NCI-H524 (cell line): ENCODE measurements around the gene EEF1A1.

ENCODE experiments used
- DNase-seq, 2 experiments: peaks; one replicate each; lab custom pipeline; 2025; lab: John Stamatoyannopoulos, UW

EEF1A1 gene

DNA sequence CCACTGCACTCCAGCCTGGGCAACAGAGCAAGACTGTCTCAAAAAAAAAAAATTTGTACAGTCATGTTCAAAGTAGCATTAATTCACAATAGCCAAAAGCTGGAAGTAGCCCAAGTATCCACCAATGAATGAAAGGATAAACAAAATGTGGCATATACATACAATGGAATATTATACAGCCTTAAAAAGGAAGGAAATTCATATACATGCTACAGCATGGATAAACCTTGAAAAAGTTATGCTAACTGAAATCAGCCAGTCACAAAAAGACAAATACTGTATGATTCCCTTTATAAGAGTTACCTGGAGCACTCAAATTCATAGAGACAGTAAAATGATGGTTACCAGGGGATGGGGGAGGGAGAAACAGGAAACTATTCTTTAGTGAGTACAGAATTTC is 15.7 kb downstream of the EEF1A1 start:
- no peak for DNase-seq

DNA sequence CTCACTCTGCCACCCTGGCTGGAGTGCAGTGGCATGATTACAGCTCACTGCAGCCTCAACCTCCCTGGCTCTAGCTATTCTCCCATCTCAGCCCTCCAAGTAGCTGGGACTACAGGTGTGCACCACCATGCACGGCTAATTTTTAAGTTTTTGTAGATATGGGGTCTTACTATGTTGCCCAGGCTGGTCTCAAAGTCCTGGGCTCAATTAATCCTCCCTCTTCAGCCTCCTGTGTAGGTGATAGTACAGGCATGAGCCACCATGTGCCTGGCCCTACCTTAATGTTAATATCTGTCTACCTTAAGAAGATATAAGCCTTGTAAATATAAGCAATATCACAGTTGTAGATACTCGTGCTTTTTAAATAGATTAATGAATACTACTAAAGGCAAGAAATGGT is 16.7 kb downstream of the EEF1A1 start:
- no peak for DNase-seq

DNA sequence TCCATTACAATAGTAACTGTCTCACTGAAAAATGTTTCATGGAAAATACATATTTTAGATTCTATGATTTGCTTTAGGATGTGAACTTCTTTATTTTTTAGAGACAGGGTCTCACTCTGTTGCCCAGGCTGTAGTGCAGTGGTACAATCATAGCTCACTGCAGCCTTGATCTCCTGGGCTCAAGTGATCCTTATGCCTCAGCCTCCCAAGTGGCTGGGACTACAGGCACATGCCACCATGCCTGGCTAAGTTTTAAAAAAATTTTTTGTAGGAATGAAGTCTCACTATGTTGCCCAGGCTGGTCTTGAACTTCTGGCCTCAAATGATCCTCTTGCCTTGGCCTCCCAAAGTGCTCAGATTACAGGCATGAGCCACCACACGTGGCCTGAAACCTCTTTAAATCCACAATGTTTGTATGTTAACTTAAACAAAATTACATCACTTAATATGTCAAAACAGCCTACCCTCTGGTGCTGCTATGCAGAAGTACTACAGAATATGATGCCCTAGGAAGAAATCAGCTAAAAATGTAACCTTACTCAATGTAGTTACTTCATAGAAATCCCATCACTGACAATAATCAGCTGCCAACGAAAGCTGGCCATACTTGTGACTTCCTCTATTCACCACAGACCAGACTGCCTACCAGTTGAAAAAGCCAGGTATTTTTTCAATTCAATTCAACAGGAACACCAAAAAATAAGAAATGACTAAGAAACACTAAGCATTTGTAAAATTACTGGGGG is 17.6 kb downstream of the EEF1A1 start:
- no peak for DNase-seq

DNA sequence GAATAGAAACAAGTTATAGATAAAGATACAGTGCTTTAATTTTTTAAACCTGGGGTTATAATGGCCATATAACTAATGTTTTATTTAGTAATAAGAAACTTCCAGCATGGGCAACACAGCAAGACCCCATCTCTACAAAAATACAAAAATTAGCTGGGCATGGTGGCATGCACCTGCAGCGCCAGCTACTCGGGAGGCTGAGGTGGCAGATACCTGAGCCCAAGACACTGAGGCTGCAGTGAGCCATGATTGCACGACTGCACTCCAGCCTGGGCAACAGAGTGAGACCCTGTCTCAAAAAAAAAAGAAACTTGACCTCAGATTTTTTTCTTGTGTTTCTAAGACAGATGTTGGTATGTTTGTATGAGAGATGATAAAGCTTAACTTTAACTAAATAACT is 22.9 kb downstream of the EEF1A1 start:
- no peak for DNase-seq

DNA sequence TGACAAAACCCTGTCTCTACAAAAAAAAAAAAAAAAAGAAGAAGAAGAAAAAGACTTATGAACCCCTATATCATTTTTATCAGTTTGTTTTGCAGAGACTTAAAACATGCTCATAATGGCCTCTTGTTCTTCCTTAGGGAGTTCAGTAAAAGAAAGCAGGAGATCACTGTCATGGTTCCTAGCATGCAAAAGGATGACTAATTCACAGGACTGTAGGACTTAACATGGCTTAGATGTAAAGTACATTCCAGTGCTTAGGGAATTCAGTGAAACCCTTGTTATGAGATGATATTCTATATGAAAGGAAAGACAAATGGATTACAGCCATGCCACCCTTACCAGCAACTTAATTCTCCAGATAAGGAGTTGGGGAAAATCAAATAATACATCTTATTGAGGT is 29.5 kb downstream of the EEF1A1 start:
- DNase-seq: no peak

DNA sequence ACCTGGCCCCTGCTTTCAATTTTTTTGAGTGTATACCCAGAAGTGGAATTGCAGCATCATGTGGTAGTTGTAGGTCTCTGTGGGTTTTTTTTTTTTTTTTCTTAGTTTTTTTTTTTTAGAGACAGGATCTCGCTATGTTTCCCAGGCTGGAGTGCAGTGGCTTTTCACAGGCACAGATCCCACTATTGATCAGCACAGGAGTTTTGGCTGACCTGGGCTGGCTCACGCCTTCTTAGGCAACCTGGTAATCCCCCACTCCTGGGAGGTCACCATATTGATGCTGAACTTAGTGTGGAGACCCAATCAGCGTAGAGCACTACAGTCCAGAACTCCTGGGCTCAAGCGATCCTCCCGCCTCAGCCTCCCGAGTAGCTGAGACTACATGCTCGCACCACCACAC is 33.4 kb downstream of the EEF1A1 start:
- no peak for DNase-seq

DNA sequence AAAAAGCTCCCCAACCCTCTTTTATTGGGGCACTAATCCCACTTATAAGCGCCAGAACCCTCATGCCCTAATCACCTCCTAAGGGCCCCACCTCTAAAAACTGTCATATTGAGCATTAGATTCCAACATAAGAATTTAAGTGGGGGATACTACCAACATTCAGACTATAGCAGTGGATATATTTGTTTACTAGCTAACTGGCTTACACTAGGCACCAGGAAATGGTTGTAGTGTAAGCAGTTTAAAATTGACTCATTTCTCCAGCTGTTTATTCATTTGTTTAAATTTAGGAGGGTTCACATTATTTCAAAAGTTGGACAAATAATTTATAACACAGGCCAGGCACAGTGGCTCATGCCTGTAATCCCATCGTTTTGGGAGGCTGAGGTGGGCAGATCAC is 36.4 kb downstream of the EEF1A1 start:
- DNase-seq: no peak

DNA sequence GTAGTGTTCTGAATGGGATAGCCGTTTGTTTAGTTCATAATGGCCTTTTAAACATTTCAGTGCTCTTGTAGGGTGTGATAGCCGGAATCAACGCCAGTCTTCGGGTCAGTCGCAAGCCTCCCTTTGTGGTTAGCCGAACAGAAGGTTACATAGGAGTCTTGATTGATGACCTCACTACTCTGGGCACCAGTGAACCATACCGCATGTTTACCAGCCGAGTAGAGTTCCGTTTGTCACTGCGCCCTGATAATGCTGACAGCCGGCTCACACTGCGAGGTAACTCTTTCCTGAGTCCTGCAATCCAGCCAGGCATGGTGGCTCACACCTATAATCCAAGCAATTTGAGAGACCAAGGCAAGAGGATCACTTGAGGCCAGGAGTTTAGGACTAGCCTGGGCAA is 38.9 kb downstream of the EEF1A1 start:
- no peak for DNase-seq

DNA sequence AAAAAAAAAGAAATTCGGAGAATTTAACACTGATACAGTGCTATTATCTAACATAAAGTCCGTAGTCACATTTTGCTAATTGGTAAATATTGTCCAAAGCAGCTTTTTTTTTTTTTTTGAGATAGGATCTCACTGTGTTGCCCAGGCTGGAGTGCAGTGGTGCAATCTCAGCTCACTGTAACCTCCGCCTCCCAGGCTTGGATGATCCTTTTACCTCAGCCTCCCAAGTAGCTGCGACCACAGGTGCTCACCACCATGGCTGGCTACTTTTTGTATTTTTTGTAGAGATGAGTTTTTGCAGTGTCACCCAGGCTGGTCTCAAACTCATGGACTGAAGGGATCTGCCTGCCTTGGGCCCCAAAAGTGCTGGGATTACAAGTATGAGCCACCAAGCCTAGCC is 43.4 kb downstream of the EEF1A1 start:
- no peak for DNase-seq

DNA sequence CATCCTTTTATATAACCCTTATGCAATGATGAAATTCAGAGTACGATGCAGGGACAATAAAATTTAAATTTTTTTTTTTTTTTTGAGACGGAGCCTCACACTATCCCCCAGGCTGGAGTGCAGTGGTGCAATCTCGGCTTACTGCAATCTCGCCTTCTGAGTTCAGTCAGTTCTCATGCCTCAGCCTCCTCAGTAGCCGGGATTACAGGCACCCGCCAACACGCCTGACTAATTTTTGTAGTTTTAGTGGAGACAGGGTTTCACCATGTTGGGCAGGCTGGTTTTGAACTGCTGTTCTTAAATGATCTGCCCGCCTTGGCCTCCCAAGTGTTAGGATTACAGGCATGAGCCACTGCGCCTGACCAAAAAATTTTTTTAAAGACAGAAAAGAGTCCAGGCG is 44.1 kb downstream of the EEF1A1 start:
- DNase-seq: no peak

DNA sequence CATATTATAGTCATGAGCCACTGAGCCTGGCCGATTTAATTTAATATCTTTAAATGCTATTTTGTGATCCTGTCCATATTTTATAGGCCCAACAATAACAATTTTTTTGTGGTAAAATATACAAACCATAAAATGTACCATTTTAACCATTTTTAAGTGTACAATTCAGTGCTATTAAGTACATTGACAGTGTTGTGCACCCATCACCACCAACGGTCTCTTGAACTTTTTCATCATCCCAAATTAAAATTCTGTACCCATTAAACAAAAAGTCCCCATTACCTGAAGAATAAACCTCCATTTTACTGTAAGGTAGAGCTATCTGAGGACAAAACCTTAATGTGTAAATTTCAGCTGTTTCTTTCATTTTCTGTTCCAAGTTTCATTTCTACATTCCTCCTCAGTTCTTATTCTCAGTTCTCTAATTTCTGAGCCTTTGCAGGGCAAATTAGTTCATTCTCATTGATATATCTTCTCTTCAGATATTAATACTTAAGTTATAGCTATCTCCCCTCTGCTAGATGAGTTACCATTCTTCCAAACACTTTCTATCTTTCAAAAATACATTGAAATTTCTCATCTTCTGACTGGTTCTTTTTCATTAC is 49.0 kb downstream of the EEF1A1 start:
- no peak for DNase-seq
